ENCODE results near the gene KLK5.

- TF ChIP-seq POLR2AphosphoS5 (IDR thresholded peaks at IDR 0.05; ENCODE audit: low read depth, low read length) (no peak), POLR2A (IDR thresholded peaks at IDR 0.05; ENCODE audit: low read depth, low read length) (no peak), TAF1 (IDR thresholded peaks at IDR 0.05; ENCODE audit: low read depth, low read length) (no peak), SPI1 (IDR thresholded peaks at IDR 0.05; ENCODE audit: low read depth, low read length) (no peak), POU2F2 (IDR thresholded peaks at IDR 0.05; ENCODE audit: low read depth, low read length) (no peak)
Observed at GRCh38 chr19:50959731-50960500, 7.1 kb upstream of the KLK5 start.

Measured in GM12891 (cell line).